HG02610 (cell line): ENCODE results near the gene B3GALT6.
A peak's percentile ranks its signal among the peaks of the same experiment; 100 is the strongest.

Source experiments
- ATAC-seq: cut with Tn5 transposase; IDR thresholded peaks from one replicate; pipeline ENCODE4 v1.9.1; 2021; ENCODE audit warnings: mild to moderate bottlenecking, moderate library complexity; ENCODE audit not compliant: unreplicated experiment

The B3GALT6 gene

GRCh38 chr1:1230656-1231399 lies 1.2 kb upstream of the B3GALT6 start:
- ATAC-seq = no peak

- ATAC-seq = peak; percentile 87
Measured at GRCh38 chr1:1231400-1232207, 433 bp upstream of the B3GALT6 start, which contains the start of gene SDF4. Gene SDF4 (minus strand): TSS chr1:1232001. CDS start chr1:1228772, 3,229 bp downstream.

- ATAC-seq = no peak
Measured at GRCh38 chr1:1232796-1233566, 944 bp downstream of the B3GALT6 start.

DNA sequence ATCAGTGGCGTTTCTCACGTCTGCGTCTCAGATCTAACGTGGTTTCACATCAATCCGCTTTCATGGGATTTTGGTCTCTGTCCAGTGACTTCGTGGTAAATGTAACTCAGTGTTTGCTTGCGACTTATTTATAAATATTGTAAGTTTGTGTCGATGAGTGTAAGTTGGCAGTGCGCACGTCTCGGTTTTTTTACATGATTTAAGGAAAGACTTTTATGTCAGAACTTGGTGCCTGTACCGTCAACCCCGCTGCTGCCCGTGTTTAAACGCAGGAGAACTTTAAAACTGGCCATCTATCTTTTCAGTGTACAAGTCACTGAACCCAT lies 1.5 kb downstream of the B3GALT6 start:
- no peak for ATAC-seq

- no peak for ATAC-seq
Measured at GRCh38 chr1:1234180-1234808, 2.3 kb downstream of the B3GALT6 start.

DNA sequence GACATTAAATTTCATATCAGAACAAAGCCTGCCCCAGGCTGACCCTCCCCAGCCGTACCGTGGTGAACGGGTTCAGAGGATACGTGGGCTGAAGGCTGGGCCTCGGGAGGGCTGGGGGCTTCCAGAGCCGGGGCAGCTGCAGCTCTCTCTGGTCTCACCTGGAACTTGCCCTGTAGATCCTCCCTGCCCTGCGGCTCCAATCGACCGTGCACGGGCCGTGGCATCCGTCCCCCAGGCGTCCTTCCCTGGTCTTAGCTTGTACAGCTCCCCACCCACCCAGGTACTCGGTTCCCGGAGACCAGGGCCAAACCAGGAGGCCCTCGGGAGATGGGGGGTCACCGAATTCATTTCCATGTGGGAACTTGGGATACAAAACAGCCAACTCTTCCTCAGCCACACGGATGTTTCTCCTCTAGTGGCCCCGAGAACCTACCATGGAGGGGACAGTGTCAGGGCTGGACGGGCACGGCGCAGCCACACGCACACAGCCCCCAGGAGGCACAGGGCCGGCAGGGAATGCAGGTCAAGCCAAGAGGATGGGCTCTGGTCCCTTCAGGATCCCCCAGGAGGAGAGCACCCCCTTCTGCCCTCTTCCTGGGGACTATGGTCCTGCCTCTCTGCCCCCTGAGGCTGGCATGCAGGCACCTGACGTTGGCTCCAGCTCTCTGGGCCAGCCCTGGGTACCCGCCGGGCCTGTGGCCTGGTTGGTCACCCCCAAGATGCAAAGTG lies 3.1 kb downstream of the B3GALT6 start:
- ATAC-seq = no peak

DNA sequence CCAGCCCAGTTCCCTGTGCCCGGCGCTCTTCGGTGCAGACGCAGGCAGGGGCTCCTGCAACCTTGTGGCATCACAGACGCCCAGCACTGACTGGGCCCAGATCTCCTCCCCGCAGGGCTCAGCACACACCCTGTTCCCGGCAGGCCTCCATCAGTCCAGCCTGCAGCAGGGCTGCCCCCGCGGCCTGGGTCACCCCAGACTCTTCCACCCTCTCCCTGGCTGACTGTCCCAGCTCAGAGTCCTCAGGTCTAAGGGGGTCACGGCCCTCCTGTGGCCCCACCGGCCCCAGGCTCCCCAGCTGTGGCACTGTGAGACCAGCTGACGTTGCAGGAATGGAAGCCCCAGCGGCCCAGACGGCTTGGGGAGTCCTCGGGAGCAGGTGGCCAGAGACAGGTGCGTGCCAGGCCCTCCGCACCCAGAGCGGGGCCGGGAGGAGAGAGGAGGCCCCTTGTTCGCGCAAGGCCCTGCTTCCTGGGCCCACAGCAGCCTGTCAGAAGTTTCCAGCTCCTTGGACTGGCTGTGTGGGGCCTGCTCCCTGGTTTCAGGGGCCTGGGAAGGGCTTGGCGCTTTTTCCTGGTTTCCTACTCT lies 4.2 kb downstream of the B3GALT6 start:
- ATAC-seq = no peak

DNA sequence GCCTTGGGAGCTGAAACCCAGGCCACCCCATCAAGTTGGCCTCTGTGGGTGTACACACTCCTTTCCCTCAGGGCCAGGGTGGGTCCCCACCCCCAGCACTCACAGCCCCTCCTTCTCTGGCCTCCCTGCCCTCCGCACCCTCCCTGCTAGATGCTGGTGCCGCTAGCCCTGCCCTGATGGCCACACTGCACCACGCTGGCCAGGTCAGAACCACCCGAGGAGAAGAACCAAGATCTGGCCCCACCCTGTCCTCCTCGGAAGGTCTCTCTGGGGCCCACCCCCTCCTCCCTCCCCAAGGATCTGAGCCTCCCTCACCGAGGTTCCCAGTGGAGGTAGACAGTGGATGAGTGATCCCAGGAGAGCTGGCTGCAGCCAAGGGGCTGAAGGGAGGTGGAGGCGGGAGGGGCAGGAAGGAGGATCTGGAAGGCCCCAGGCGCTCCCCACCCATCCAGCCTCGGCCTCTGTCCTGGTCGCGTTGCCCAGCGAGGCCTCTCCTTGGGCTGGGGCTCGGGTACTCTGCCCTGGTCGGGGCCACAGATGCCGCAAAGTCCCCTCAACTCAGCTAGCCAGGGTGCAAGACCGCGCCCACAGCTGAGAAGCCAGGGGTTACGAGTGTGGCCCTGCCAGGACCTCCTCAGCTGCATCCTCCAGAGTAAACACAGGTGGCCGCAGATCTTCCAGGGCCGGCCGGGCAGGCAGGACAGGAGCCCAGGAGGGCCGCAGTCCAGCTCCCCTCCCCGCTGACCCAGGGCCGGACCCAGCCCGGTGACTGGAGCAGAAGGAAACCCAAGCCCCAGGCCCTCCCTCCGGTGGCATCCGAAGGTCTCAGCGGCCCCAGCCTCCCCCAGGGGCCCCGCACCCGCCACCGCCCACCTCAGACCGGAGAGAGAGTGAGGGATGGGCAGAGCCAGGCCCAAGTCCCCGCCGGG lies 5.2 kb downstream of the B3GALT6 start:
- no peak for ATAC-seq

DNA sequence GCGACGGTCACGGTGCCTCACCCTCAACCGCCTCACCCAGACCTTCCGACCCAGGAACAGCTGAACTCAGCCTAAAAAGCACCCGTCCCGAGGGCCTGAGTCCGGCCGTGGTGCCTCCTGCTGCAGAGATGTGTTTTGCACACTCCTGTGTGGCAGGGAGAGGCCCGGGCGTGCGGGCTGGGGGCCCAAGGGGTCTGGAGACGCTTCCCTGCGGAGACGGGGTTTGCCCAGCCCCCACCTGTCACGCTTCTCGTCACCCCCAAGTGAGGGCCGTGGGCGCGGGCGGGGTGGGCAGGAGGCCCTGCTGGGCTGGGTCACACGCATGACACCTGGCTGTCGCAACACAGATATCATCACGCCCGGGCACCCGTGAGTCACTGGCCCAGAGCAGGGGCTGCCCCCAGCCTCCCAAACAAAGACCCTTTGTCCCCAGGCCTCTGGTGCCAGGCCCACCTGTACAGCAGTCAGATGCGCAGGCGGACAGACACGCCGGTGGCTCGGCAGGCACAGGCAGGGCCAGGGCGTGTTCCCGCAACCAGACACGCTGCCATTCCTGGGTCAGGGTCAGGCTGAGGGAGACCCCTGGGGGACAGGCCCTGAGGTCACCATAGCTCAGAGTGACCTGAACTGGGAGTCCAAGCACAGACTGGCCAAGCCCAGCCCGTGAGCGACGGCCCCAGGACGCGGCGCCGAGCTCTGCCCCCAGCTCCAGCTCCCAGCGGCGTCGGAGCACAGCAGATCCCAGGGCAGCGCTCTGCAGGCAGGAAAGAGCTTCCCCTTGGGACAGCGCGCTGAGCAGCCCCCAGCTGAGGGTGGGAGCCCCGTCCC lies 6.1 kb downstream of the B3GALT6 start:
- no peak for ATAC-seq

DNA sequence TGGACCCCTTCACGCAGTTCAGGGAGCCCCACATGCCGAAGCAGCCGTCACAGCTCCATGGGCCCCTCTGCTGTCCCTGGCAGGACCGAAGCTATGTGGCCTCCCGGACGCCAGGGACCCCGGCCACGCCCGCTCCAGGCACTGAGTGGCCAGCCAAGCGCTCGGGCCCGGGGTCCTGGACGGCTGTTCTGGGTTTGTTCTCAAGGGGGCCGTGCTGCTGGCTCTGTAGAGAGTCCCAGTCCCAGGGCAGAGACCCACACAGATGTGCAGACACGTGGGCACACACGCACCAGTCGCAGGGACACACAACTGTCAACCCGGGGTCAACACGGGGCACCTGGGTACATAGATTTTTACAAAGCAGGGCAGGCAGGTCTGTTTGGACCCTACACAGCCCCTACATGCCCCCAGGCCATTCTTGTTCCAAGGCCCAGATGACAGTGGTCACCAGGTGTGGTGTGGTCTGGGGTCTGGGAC lies 6.7 kb downstream of the B3GALT6 start:
- ATAC-seq = no peak

- no peak for ATAC-seq
Measured at GRCh38 chr1:1239227-1239613, 7.2 kb downstream of the B3GALT6 start.

DNA sequence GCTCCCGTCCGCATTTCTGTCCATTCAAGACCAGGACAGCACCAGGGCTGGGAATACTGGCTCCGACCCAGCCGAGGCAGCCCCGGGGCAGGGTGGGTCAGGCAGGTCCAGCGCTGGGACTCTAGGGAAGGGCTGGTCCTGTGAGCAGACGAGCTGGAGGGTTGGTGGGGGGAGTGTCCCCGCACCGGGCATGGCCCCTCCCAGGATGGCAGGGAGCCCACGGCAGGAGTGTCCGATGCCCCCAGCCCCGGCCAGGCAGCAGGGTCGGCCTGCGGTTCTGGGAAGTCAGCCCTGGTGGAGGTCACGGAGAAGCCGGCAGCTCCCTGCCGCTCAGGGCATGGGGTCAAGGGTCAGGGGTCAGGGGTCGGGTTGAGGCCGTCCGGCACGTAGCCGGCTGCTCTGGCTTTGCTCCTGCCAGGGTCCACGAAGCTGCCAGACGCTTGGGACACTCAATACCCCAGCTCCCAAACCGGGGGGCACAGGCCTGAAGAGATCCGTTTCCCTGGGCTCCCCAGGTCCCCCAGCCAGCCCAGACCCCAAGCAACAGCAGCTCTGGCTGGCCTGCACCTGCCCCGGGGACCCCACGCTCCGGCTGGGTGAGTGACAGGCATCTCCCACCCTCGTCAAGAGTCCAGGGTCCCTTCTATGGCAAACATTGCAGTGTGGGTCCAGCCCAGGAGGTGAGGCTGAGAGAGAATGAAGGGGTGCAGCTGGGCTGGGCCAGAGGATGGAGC lies 7.7 kb downstream of the B3GALT6 start:
- ATAC-seq = no peak

GRCh38 chr1:1240348-1240732 lies 8.3 kb downstream of the B3GALT6 start:
- ATAC-seq = no peak

DNA sequence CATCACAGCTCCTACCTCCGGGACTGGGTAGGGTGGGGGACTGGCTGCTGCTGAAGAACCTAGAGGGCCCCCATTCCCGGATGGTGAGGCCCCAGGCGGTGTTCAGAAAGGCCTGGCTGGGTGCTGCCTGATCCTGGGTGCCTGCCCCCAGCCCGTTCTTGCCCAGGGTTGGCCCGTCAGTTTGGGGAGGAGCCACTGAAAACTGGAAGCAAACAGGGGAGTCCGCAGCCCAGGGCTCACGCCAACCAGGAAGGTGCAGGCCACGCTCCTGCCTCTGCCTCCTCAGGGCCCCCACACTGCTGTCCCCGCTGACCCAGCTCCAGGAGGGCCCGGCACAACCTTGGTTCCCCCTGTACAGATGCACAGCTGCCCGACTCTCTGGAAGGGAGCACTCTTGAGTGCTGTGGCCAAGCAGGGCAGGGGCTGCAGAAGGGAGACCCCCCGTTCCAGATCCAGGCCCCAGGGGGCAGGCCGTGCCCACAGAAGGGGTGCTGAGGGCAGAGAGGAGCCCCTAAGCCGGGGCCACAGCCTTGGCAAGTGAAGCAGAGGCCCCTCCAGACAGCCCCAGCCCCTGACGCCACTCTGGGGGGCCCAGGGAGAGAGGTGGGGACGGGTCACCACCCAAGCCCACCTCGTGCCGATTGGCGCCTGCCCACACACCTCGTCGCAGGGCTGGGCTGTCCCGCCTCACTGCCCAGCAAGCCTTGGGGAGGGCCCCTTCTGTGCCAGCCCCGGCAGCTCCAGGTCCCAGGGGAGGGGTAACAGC lies 9.0 kb downstream of the B3GALT6 start:
- ATAC-seq = no peak

DNA sequence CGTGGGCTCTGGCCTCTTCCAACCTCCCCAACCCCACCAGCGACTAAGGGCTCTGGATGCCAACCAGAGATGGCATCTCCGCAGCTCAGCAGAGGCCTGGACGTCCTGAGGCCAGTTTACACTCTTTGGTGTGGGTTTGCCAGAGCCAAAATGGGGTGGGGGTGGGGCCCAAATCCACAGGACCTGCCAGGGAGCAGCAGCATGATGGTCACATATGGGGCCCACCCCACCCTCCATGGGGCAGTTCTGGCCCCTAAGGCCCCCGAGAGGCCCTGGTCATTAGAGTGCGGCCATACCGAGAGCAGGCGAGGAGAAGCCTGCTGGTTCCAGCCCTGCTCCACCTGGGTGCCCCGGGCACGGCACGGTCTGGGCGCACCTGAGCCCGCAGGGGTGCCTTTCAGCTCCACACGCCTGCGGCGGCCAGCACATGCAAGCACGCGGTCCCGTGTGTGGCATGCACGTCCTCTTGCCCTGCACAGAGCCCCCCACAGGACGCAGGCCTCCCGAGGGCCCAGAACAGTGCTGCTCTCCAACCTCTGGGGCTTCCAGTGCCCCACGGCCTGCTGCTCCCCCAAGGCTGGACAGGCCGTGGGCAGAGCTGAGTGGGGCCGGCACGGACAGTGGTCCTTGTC lies 9.7 kb downstream of the B3GALT6 start:
- ATAC-seq = no peak
